Measurements from ENCODE around the gene CLUH.

Gene CLUH

GRCh38 chr17:2711608-2712299 is at the start of gene CLUH:
CLUH (minus strand) TSS chr17:2711764; CDS start chr17:2711661, 103 bp downstream.
- peak; percentile 97 for DNase-seq

- DNase-seq = no peak
These were observed 47.3 kb upstream of the CLUH start for GRCh38 chr17:2758870-2759269.

- DNase-seq = no peak
These were observed 44.5 kb upstream of the CLUH start for GRCh38 chr17:2755891-2756724.

GRCh38 chr17:2751491-2751890 is 39.9 kb upstream of the CLUH start:
- DNase-seq = no peak

- no peak for DNase-seq
These were observed 39.2 kb upstream of the CLUH start for GRCh38 chr17:2750721-2751120.

- peak; percentile 75 for DNase-seq
These were observed 38.2 kb upstream of the CLUH start for GRCh38 chr17:2749784-2750181.

- DNase-seq = no peak
These were observed 37.7 kb upstream of the CLUH start, which contains the start of gene CCDC92B for GRCh38 chr17:2749058-2749783. CCDC92B (minus strand) TSS chr17:2749652; CDS start chr17:2735145, 14,507 bp downstream.

- DNase-seq = no peak
These were observed 33.9 kb upstream of the CLUH start for GRCh38 chr17:2745317-2746037.

- DNase-seq = no peak
These were observed 26.1 kb upstream of the CLUH start for GRCh38 chr17:2737693-2738092.

- DNase-seq = no peak
These were observed 25.4 kb upstream of the CLUH start for GRCh38 chr17:2736956-2737355.

- DNase-seq = no peak
These were observed 24.3 kb upstream of the CLUH start for GRCh38 chr17:2735896-2736295.

- DNase-seq = no peak
These were observed 23.4 kb upstream of the CLUH start for GRCh38 chr17:2734939-2735338.

GRCh38 chr17:2731807-2732206 is 20.2 kb upstream of the CLUH start:
- DNase-seq = no peak

- DNase-seq = no peak
These were observed 19.3 kb upstream of the CLUH start for GRCh38 chr17:2730764-2731353.

GRCh38 chr17:2724784-2725164 is 13.2 kb upstream of the CLUH start:
- peak; percentile 59 for DNase-seq

GRCh38 chr17:2723997-2724783 is 12.6 kb upstream of the CLUH start:
- no peak for DNase-seq

GRCh38 chr17:2723505-2723996 is 12.0 kb upstream of the CLUH start:
- DNase-seq = no peak

- no peak for DNase-seq
These were observed 11.0 kb upstream of the CLUH start for GRCh38 chr17:2722611-2723010.

GRCh38 chr17:2721603-2722002 is 10.0 kb upstream of the CLUH start:
- no peak for DNase-seq

GRCh38 chr17:2719861-2720260 is 8.3 kb upstream of the CLUH start:
- DNase-seq = no peak

GRCh38 chr17:2718150-2718938 is 6.8 kb upstream of the CLUH start:
- DNase-seq = no peak

Data from activated CD4-positive, alpha-beta T cell treated with anti-CD3 and anti-CD28 coated beads, Interleukin-10, Interleukin-2, amounts not matched to agents 100 ng/mL and 50 ng/mL, durations not matched to agents 16 hours and 8 hours (primary cell).